ENCODE results near the gene LRRC8C. TPM values are rescaled to one million over a fixed set of nuclear protein-coding genes. Genes with fewer than 3 reads are reported as not detected.

LRRC8C gene
- total and polyA plus RNA-seq, 10 of the 15 experiments (the other 5 are each of a cell fraction or from before 2014, with no cell fraction given): 2.3 to 16.3 (median 10.8) TPM

- ChIA-PET POLR2A (interaction anchor here (0.5 to 1.0 kb wide), 4 partner anchors 13 to 314 kb away, joined by 3 to 4 read pairs (median 4); no protein-coding TSS in a partner anchor), SMC1A (ENCODE audit: uncharacterized antibody, unreplicated experiment) (interaction anchor here (0.6 to 20.4 kb wide), 22 partner anchors 9 to 362 kb away, joined by 3 to 391 read pairs (median 4); no protein-coding TSS in a partner anchor), CTCF (interaction anchor here (0.6 to 19.0 kb wide), 18 partner anchors 10 to 630 kb away, joined by 3 to 369 read pairs (median 4); no protein-coding TSS in a partner anchor), RAD21 (ENCODE audit: unreplicated experiment) (interaction anchor here (0.6 to 12.5 kb wide), 15 partner anchors 11 to 348 kb away, joined by 3 to 302 read pairs (median 3); no protein-coding TSS in a partner anchor)
- FAIRE-seq (no peak), DNase-seq (ENCODE audit: low read depth, low spot score) (no peak), ATAC-seq (no peak)
- BruUV-seq (replicated peaks): no TSS peak
- H3K27me3 ChIP-seq (replicated peaks in 1 of 2; ENCODE audit: control insufficient read depth in 2 of 2, insufficient read depth in 2 of 2, low read length in 1 of 2): no peaks in the 10 kb centered on the region; a peak in 1 of 4 replicates
- H3K79me2 ChIP-seq (ENCODE audit: control insufficient read depth, insufficient read depth, low read length): peaks cover 20% of the 10 kb centered on the region
- no peak overlapping the region for H2AFZ ChIP-seq (ENCODE audit: control insufficient read depth, low read depth, low read length)
- no peak overlapping the region for H3K27ac ChIP-seq (ENCODE audit: control insufficient read depth, insufficient read depth)
- WGBS (ENCODE audit: insufficient coverage, insufficient replicate concordance, low lambda C conversion rate, missing lambda C conversion rate): 98% methylated on average over 3 of the region's 3 CpGs
- peak; percentile 14; the same call in 1 of the 2 replicates for TF ChIP-seq RAD21 (IDR thresholded peaks at IDR 0.05; ENCODE audit: insufficient read depth, low read depth, low read length)
- TF ChIP-seq ZBTB11 (CRISPR knock-in tag; IDR thresholded peaks at IDR 0.05): no peak
- H3K4me2 ChIP-seq (ENCODE audit: control insufficient read depth, insufficient read depth): no peak overlapping the region
- peaks cover 12% of the 10 kb centered on the region for H3K4me1 ChIP-seq (ENCODE audit: control insufficient read depth, insufficient read depth, low read length)
- no peaks in the 10 kb centered on the region for H4K20me1 ChIP-seq (ENCODE audit: control insufficient read depth, insufficient read depth)
- no peaks in the 10 kb centered on the region for H3K36me3 ChIP-seq (ENCODE audit: control insufficient read depth in 2 of 2, insufficient read depth in 2 of 2, low read length in 1 of 2)
- no peak overlapping the region for H3K9ac ChIP-seq (ENCODE audit: control insufficient read depth, insufficient read depth, low read length)
- no peaks in the 10 kb centered on the region for H3K9me3 ChIP-seq (replicated peaks; ENCODE audit: control insufficient read depth, insufficient read depth, low read length)
- no peak overlapping the region for H3K4me3 ChIP-seq
- intact Hi-C loops (cut with micrococcal nuclease; ENCODE audit: unreplicated experiment) (loop anchor here (5.0 to 10.0 kb wide), 2 partner anchors 42 to 365 kb away; partner anchors contain the start of gene ZNF326), in situ Hi-C loops (cut with MboI) (loop anchor here (25.0 kb wide), 1 partner anchor 357 kb away; the partner anchor contains the start of gene ZNF326)
Observed at GRCh38 chr1:89630048-89630447, 2.9 kb upstream of the LRRC8C start.
